HG03575 (cell line): ENCODE data around the gene PYGO1.
"Not testable (repeated sequence)": the region's sequence is repeated elsewhere in the genome, so short reads cannot be mapped to it uniquely, and the experiment has no call there.

Experiments
- ATAC-seq: cut with Tn5 transposase; IDR thresholded peaks from one replicate; pipeline ENCODE4 v1.9.1; 2021; ENCODE audit not compliant: unreplicated experiment, insufficient number of reproducible peaks, low FRiP score; ENCODE audit errors: extremely low read depth

PYGO1 gene

GRCh38 chr15:55588070-55588814, at the start of gene PYGO1:
Gene PYGO1, minus strand, starts transcription at chr15:55588345. Its CDS starts 462 bp downstream, at chr15:55587883.
- ATAC-seq: no peak

GRCh38 chr15:55637086-55637485, 48.9 kb upstream of the PYGO1 start:
- ATAC-seq: no peak

- no peak for ATAC-seq
These were observed 45.6 kb upstream of the PYGO1 start for GRCh38 chr15:55633731-55634130.

GRCh38 chr15:55632434-55632833, 44.3 kb upstream of the PYGO1 start:
- no peak for ATAC-seq

- no peak for ATAC-seq
These were observed 42.7 kb upstream of the PYGO1 start for GRCh38 chr15:55630858-55631257.

GRCh38 chr15:55628369-55628730, 40.2 kb upstream of the PYGO1 start:
- ATAC-seq: no peak

- no peak for ATAC-seq
These were observed 39.7 kb upstream of the PYGO1 start for GRCh38 chr15:55627730-55628368.

GRCh38 chr15:55619783-55620182, 31.6 kb upstream of the PYGO1 start:
- no peak for ATAC-seq

- ATAC-seq: no peak
These were observed 30.2 kb upstream of the PYGO1 start for GRCh38 chr15:55618387-55618786.

- ATAC-seq: no peak
These were observed 27.3 kb upstream of the PYGO1 start for GRCh38 chr15:55615445-55615844.

- ATAC-seq: no peak
These were observed 25.6 kb upstream of the PYGO1 start for GRCh38 chr15:55613727-55614126.

GRCh38 chr15:55606214-55606613, 18.1 kb upstream of the PYGO1 start:
- no peak for ATAC-seq

GRCh38 chr15:55601374-55601773, 13.2 kb upstream of the PYGO1 start:
- no peak for ATAC-seq

- ATAC-seq: no peak
These were observed 11.3 kb upstream of the PYGO1 start for GRCh38 chr15:55599439-55599838.

- not testable (repeated sequence) for ATAC-seq
These were observed 4.9 kb upstream of the PYGO1 start for GRCh38 chr15:55593019-55593418.

- ATAC-seq: no peak
These were observed 2.6 kb upstream of the PYGO1 start for GRCh38 chr15:55590788-55591187.

GRCh38 chr15:55589287-55589686, 1.1 kb upstream of the PYGO1 start:
- no peak for ATAC-seq

- no peak for ATAC-seq
These were observed 620 bp upstream of the PYGO1 start for GRCh38 chr15:55588815-55589115.

- ATAC-seq: no peak
These were observed 650 bp downstream of the PYGO1 start for GRCh38 chr15:55587321-55588069.

- ATAC-seq: no peak
These were observed 1.3 kb downstream of the PYGO1 start for GRCh38 chr15:55586808-55587207.
